Left colon (tissue), 2 donors: ENCODE results near the gene FLT4. TPM values are rescaled to one million over a fixed set of nuclear protein-coding genes. Genes with fewer than 3 reads are reported as not detected.
"Not testable (repeated sequence)": the region's sequence is repeated elsewhere in the genome, so short reads cannot be mapped to it uniquely, and the experiment has no call there.

Source experiments
- ATAC-seq: fragments of 200-7000 bp; cut with Tn5 transposase; one replicate; pipeline ENCODE4 v1.9.1; 2020; ENCODE audit warnings: mild to moderate bottlenecking, moderate library complexity
- DNase-seq, 2 donors: peaks; one replicate each; pipeline ENCODE4 v3.0.0-alpha.2; 2020
- intact Hi-C, 2 donors: fragments of 100-400 bp; cut with DNase I in 1 of 2; cut with micrococcal nuclease in 1 of 2; formaldehyde crosslinking; loops; one replicate each; pipeline versions ENCODE4 v1.11.2 to v1.14.0; 2022; cut with DNase I, micrococcal nuclease
- long read RNA-seq: library from polyadenylated mRNA; unstranded; transcript quantifications from one replicate; pipeline ENCODE4 v2.0.0, GENCODE V29; 2021
- total RNA-seq, 2 donors: library from RNA; stranded (reverse); fragmentation: NEBNext Ultra II Directional; extraction: Animal tissue kit (Norgen Biotek cat#: 25700); gene quantifications; one replicate each; pipeline ENCODE4 v1.2.1, GENCODE V29; 2021
- donor health status: DM: no; HTN: no; CAD: no.
- donor health status: DM: yes; HTN: yes; CAD: no.

Gene FLT4
- 1 to 10 TPM; 3.8 to 4.7 TPM for total RNA-seq
- long read RNA-seq, partial matches to known transcripts = 1 of 2 reads
- long read RNA-seq, other reads (novel, unspliced or antisense) = 1 of 2 reads

- intact Hi-C loops = no loop called here
- ATAC-seq (no peak), DNase-seq (no peak)
These were observed at the start of gene FLT4 for GRCh38 chr5:180649297-180650039. Gene FLT4 (minus strand): TSS chr5:180649600. CDS start chr5:180649545, 55 bp downstream.

DNA sequence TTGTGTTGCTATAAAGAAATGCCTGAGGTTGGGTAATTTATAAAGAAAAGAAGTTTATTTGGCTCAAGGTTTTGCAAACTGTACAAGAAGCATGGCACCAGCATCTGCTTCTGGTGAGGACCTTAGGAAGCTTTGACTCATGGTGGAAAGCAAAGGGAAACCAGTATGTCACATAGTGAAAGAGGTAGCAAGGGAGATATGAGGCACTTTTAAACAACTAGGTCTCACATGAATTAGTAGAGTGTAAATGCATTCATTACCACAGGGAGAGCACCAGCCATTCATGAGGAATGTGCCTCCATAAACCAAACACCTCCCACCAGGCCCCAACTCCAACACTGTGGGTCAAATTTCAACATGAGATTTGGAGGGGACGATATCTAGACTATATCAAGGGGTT lies 49.6 kb upstream of the FLT4 start:
- DNase-seq (no peak), ATAC-seq (no peak)
- intact Hi-C loops = no loop called here

- intact Hi-C loops = no loop called here
- no peak for ATAC-seq
- no peak for DNase-seq
These were observed 46.7 kb upstream of the FLT4 start for GRCh38 chr5:180696116-180696515.

GRCh38 chr5:180692429-180692828 lies 43.0 kb upstream of the FLT4 start:
- intact Hi-C loops = no loop called here
- ATAC-seq = no peak
- no peak for DNase-seq

GRCh38 chr5:180691046-180691445 lies 41.6 kb upstream of the FLT4 start:
- ATAC-seq (no peak), DNase-seq (no peak)
- intact Hi-C loops = no loop called here

- DNase-seq (no peak), ATAC-seq (no peak)
- intact Hi-C loops = no loop called here
These were observed 41.2 kb upstream of the FLT4 start for GRCh38 chr5:180690562-180690961.

GRCh38 chr5:180689775-180690174 lies 40.4 kb upstream of the FLT4 start:
- intact Hi-C loops = no loop called here
- no peak for DNase-seq
- ATAC-seq = no peak

DNA sequence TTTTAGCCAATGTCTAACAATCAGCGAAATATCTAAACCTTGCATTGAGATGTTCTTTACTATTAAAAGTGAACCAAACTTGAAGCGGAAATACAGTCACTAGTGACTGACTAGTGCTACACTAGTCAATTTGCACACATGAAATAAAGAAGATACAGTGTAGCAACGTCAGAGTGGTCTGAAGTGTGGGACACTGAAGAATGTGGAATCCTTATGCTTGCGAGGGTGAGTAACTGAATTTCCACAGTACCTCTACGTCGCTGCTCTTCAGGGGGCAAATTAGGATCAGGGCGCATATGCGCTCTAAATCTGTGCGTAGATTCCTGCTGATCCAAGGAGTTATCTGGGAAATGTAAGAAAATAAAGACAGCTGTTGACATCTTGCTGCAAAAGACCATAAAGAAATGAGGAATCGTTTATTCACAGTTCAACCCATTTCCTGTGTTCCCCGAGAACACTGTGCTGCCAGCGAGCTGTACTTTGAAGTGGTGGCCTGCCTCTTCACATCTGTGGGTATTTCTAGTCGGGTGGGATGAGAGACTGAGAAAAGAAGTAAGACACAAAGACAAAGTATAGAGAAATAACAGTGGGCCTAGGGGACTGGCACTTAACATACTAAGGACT lies 39.8 kb upstream of the FLT4 start:
- intact Hi-C loops = no loop called here
- ATAC-seq (no peak), DNase-seq (no peak)

GRCh38 chr5:180688330-180689070 lies 39.1 kb upstream of the FLT4 start:
- intact Hi-C loops = no loop called here
- no peak for ATAC-seq

GRCh38 chr5:180686799-180687198 lies 37.4 kb upstream of the FLT4 start:
- DNase-seq, intact Hi-C loops, ATAC-seq: not testable (repeated sequence)

More at GRCh38 chr5:180688330-180689070, 39.1 kb upstream of the FLT4 start:
- no peak for DNase-seq

DNA sequence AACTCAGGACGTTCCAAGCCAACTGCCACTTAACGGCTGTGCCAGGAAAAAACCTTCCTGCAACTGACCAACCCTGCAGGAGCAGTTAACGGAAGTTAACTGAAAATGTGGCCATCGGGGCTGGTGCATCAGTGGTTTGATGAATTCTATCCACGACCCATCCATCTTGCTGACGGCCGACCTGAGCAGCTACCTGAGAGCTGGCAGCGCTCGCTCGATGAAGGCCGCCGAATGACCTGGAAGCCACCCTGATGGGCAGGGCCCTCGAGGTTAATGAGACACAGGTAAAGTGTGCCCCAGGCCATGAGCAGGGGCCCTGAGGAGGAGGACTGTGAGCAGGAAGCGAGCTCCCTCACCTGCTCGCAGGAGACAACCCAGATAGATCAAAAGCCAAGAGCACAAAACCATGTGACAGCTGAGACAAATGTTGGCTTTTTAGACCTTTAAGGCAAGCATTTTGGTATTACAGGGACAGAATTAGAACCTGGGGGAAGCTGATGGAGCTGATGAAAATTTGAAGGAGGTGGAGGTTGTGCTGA lies 35.3 kb upstream of the FLT4 start:
- no peak for ATAC-seq
- intact Hi-C loops = no loop called here
- no peak for DNase-seq

GRCh38 chr5:180683220-180683922 lies 34.0 kb upstream of the FLT4 start:
- ATAC-seq (no peak), DNase-seq (no peak)
- intact Hi-C loops = no loop called here

DNA sequence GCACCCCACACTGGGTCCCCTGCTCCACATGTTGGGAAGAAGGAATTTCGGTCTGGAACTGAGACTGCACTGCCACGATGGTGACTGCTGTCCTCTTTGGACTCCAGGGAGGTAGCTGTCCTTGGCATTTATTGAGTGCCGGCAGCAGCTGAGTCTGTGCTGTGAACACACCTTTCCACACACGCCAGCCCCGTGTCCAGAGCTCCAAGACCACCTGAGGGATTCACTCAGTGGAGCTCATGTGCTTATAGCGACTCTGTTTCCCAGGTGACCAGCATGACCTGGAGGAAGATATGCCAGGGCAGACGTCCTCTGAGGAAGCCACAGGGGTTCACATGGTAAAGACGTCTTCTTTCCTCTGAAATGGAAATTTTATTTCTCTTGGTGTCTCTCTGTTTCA lies 33.2 kb upstream of the FLT4 start:
- DNase-seq (no peak), ATAC-seq (no peak)
- intact Hi-C loops = no loop called here

GRCh38 chr5:180682008-180682407 lies 32.6 kb upstream of the FLT4 start:
- DNase-seq, ATAC-seq, intact Hi-C loops: not testable (repeated sequence)

DNA sequence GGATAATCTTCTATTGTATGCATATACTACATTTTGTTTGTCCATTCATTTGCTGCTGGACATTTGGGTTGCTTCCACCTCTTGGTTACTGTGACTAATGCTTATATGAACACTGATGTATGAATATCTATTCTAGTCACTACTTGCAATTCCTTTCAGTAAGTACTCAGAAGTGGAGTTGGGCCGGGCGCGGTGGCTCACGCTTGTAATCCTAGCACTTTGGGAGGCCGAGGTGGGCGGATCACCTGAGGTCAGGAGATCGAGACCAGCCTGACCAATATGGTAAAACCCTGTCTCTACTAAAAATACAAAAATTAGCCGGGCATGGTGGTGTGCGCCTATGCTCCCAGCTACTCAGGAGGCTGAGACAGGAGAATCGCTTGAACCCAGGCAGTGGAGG lies 28.9 kb upstream of the FLT4 start:
- ATAC-seq, DNase-seq, intact Hi-C loops: not testable (repeated sequence)

GRCh38 chr5:180675036-180675635 lies 25.7 kb upstream of the FLT4 start:
- no peak for ATAC-seq
- no peak for DNase-seq
- intact Hi-C loops = no loop called here

GRCh38 chr5:180674090-180674475 lies 24.7 kb upstream of the FLT4 start:
- DNase-seq, ATAC-seq, intact Hi-C loops: not testable (repeated sequence)

- DNase-seq (no peak), ATAC-seq (no peak)
- intact Hi-C loops = no loop called here
These were observed 24.1 kb upstream of the FLT4 start for GRCh38 chr5:180673371-180674089.
